Measurements from ENCODE around the gene EYA3. TPM values are rescaled to one million over a fixed set of nuclear protein-coding genes. Genes with fewer than 3 reads are reported as not detected.

EYA3 gene
- total RNA-seq, 1 donor from 2014 or later = 16.0 TPM

DNA sequence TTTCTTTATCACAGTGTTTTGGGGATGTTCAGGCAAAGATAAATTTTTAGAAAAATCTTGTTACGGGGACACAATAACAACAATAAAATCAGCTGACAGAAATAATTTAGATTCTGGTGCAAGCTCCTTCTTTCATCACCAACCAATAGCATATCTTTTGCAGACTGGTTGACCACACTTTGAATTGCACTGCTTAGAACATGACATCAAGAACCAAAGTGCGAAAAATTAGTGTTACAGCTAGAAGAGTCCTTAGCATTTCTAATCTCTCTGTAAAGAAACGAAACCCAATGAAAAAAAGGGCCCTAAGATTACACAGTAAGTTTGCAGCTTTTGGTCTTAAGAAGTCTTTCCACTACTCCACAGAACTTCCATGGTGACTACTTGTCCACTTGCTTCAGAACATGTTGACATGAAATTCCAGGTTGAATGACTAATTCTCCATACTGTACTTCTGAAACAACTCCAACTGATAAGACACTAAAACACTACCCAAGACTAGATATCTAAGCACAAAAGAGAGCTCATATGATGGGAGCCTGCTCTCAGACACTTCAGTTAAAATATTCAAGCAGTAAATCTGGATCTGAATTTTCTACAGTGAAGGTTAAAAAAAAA is 97.4 kb downstream of the EYA3 start:
- Histone ChIP-seq H3K27me3 (no peaks in the 10 kb centered on the region), H3K27ac (no peak overlapping the region), H3K4me3 (no peak overlapping the region), H3K36me3 (peaks cover 0 to 66% of the 10 kb centered on the region in 2 donors), H3K9me3 (no peaks in the 10 kb centered on the region), H3K4me1 (no peaks in the 10 kb centered on the region)
- TF ChIP-seq POLR2A (IDR thresholded peaks at IDR 0.05) (no peak), POLR2AphosphoS5 (IDR thresholded peaks at IDR 0.05; ENCODE audit: insufficient read depth in 1 of 2, low read depth in 1 of 2) (no peak)
- TF ChIP-seq, protein P1, sequence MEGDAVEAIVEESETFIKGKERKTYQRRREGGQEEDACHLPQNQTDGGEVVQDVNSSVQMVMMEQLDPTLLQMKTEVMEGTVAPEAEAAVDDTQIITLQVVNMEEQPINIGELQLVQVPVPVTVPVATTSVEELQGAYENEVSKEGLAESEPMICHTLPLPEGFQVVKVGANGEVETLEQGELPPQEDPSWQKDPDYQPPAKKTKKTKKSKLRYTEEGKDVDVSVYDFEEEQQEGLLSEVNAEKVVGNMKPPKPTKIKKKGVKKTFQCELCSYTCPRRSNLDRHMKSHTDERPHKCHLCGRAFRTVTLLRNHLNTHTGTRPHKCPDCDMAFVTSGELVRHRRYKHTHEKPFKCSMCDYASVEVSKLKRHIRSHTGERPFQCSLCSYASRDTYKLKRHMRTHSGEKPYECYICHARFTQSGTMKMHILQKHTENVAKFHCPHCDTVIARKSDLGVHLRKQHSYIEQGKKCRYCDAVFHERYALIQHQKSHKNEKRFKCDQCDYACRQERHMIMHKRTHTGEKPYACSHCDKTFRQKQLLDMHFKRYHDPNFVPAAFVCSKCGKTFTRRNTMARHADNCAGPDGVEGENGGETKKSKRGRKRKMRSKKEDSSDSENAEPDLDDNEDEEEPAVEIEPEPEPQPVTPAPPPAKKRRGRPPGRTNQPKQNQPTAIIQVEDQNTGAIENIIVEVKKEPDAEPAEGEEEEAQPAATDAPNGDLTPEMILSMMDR (IDR thresholded peaks at IDR 0.05) = no peak
- intact Hi-C loops (cut with DNase I) = no loop called here
- no peak for DNase-seq (ENCODE audit: extremely low spot score in 2 of 2)

DNA sequence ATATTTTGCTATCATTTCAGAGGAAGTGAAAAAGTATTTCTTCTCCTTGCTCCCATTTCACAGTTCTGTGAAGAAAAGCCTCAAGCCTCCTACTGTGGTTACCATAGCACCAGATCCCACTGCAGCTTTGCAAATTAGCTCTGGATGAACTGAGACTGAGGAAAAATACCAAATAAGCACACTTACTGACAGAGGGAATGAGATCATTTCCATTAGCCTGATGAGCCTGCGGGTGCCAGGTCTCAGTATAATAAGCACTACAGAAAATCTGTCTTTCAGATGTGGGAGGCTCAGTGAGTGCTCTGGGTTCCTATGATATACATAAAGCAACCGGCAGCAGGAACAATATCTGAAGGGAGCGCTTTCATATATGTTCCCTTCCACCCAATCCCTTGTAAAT is 107.3 kb downstream of the EYA3 start:
- peaks cover 0 to 15% of the 10 kb centered on the region in 2 donors for H3K36me3 ChIP-seq
- H3K9me3 ChIP-seq = no peaks in the 10 kb centered on the region
- TF ChIP-seq, protein P1 (IDR thresholded peaks at IDR 0.05) = no peak
- no peak for TF ChIP-seq POLR2AphosphoS5 (IDR thresholded peaks at IDR 0.05; ENCODE audit: insufficient read depth in 1 of 2, low read depth in 1 of 2)
- intact Hi-C loops (cut with DNase I) = loop anchor here (10.0 kb wide), 1 partner anchor 116 kb away; no protein-coding TSS in a partner anchor
- no peak overlapping the region for H3K27ac ChIP-seq
- no peaks in the 10 kb centered on the region for H3K4me1 ChIP-seq
- no peak for DNase-seq (ENCODE audit: extremely low spot score in 2 of 2)
- no peaks in the 10 kb centered on the region for H3K27me3 ChIP-seq
- H3K4me3 ChIP-seq = no peak overlapping the region

DNA sequence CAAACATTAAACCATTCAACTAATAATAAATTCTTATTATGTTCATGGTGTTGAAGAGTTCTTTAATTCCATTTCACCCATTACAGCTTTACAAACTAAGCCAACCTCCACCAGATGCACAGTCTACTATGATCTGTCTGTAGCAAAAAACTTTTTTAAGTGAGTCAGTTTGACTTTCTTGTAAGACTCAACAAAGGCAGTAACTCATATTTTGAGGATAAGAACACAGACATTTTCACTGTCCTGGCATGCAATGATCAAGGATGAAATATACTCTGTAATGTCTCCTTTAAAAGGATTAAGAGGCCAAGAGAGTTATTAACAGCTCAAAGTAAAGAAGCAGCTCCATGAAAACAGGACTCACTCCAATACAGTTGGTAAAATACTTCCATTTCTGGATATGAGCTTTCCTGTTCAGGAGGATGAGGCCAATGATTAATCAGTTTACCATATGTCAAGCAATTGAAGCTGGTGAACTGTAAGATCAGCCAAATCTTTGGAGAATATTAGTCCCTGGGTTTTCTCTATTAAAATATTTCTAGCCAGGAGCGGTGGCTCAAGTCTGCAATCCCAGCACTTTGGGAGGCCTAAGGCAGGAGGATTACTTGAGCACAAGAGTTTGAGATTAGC is 108.1 kb downstream of the EYA3 start:
- Histone ChIP-seq H3K9me3 (no peaks in the 10 kb centered on the region), H3K4me3 (no peak overlapping the region), H3K27me3 (no peaks in the 10 kb centered on the region), H3K36me3 (peaks cover 0 to 17% of the 10 kb centered on the region in 2 donors), H3K27ac (no peak overlapping the region), H3K4me1 (no peaks in the 10 kb centered on the region)
- TF ChIP-seq POLR2AphosphoS5 (IDR thresholded peaks at IDR 0.05; ENCODE audit: insufficient read depth in 1 of 2, low read depth in 1 of 2) = no peak
- TF ChIP-seq, protein P1 (IDR thresholded peaks at IDR 0.05) = no peak
- no peak for TF ChIP-seq POLR2A (IDR thresholded peaks at IDR 0.05)
- DNase-seq (ENCODE audit: extremely low spot score in 2 of 2) = no peak
- intact Hi-C loops (cut with DNase I) = loop anchor here (10.0 kb wide), 1 partner anchor 116 kb away; no protein-coding TSS in a partner anchor

DNA sequence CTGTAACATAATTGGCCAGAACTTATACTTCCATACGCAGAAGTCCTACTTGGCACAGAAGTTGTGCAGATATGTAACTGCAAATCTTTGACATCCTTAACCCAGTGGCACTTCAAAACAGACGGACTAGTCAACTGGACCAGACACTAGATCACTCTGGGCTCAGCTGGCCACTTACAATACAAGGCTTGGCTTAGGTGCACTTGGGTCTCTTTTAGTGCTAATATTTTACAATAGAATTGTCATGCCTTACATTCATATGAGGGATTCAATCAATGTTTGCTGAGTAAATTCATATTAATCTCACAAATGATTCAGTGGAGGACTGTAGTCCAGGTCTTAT is 108.6 kb downstream of the EYA3 start:
- intact Hi-C loops (cut with DNase I) = loop anchor here (10.0 kb wide), 1 partner anchor 115 kb away; no protein-coding TSS in a partner anchor
- no peak overlapping the region for H3K27ac ChIP-seq

More for the DNA sequence above, 108.6 kb downstream of the EYA3 start:
- Histone ChIP-seq H3K36me3 (peaks cover 0 to 17% of the 10 kb centered on the region in 2 donors), H3K9me3 (no peaks in the 10 kb centered on the region), H3K4me3 (no peak overlapping the region), H3K27me3 (no peaks in the 10 kb centered on the region), H3K4me1 (no peaks in the 10 kb centered on the region)
- TF ChIP-seq, protein P1 (IDR thresholded peaks at IDR 0.05) = no peak
- TF ChIP-seq POLR2AphosphoS5 (IDR thresholded peaks at IDR 0.05; ENCODE audit: insufficient read depth in 1 of 2, low read depth in 1 of 2) = no peak
- DNase-seq (ENCODE audit: extremely low spot score in 2 of 2) = no peak

Data from vagina (tissue), 2 donors.